HG03439 (cell line): ENCODE results near the gene THAP12.

Source experiments
- ATAC-seq: cut with Tn5 transposase; IDR thresholded peaks from one replicate; pipeline ENCODE4 v1.9.1; 2021; ENCODE audit warnings: mild to moderate bottlenecking, moderate library complexity; ENCODE audit not compliant: unreplicated experiment

THAP12 gene

GRCh38 chr11:76380159-76380976 is 564 bp downstream of the THAP12 start:
- peak; percentile 27 for ATAC-seq

- no peak for ATAC-seq
Observed at GRCh38 chr11:76379807-76380158, 1.1 kb downstream of the THAP12 start.

- ATAC-seq = no peak
Observed at GRCh38 chr11:76376746-76377558, 4.0 kb downstream of the THAP12 start.

GRCh38 chr11:76371170-76371569 is 9.8 kb downstream of the THAP12 start:
- ATAC-seq = no peak

- ATAC-seq = no peak
Observed at GRCh38 chr11:76369406-76369805, 11.5 kb downstream of the THAP12 start.

GRCh38 chr11:76368490-76368889 is 12.4 kb downstream of the THAP12 start:
- no peak for ATAC-seq

- no peak for ATAC-seq
Observed at GRCh38 chr11:76365038-76365679, 15.8 kb downstream of the THAP12 start.

- ATAC-seq = no peak
Observed at GRCh38 chr11:76362716-76363115, 18.2 kb downstream of the THAP12 start.

- no peak for ATAC-seq
Observed at GRCh38 chr11:76361776-76362175, 19.2 kb downstream of the THAP12 start.

GRCh38 chr11:76361374-76361773 is 19.6 kb downstream of the THAP12 start:
- ATAC-seq = no peak

- ATAC-seq = no peak
Observed at GRCh38 chr11:76355172-76355571, 25.8 kb downstream of the THAP12 start.

- no peak for ATAC-seq
Observed at GRCh38 chr11:76348348-76348747, 32.6 kb downstream of the THAP12 start.

GRCh38 chr11:76347466-76347865 is 33.5 kb downstream of the THAP12 start:
- no peak for ATAC-seq

GRCh38 chr11:76339221-76339620 is 41.7 kb downstream of the THAP12 start:
- no peak for ATAC-seq

GRCh38 chr11:76337923-76338322 is 43.0 kb downstream of the THAP12 start:
- no peak for ATAC-seq

- ATAC-seq = no peak
Observed at GRCh38 chr11:76337469-76337868, 43.5 kb downstream of the THAP12 start.

GRCh38 chr11:76336597-76336996 is 44.3 kb downstream of the THAP12 start:
- no peak for ATAC-seq

GRCh38 chr11:76335842-76336241 is 45.1 kb downstream of the THAP12 start:
- no peak for ATAC-seq

- ATAC-seq = no peak
Observed at GRCh38 chr11:76334826-76335389, 46.0 kb downstream of the THAP12 start.

GRCh38 chr11:76330651-76331050 is 50.3 kb downstream of the THAP12 start:
- no peak for ATAC-seq

GRCh38 chr11:76329983-76330382 is 50.9 kb downstream of the THAP12 start:
- no peak for ATAC-seq
